Activated naive CD8-positive, alpha-beta T cell treated with anti-CD3 and anti-CD28 coated beads, Interleukin-2, amount 50 U/mL, for 16 hours (primary cell): ENCODE measurements around the gene SIPA1.
"Not testable (repeated sequence)": the region's sequence is repeated elsewhere in the genome, so short reads cannot be mapped to it uniquely, and the experiment has no call there.

Source experiments
- DNase-seq: peaks from one replicate; pipeline ENCODE4 v3.0.0-alpha.2; 2020; ENCODE audit warnings: low read depth, low spot score

SIPA1 gene

DNA sequence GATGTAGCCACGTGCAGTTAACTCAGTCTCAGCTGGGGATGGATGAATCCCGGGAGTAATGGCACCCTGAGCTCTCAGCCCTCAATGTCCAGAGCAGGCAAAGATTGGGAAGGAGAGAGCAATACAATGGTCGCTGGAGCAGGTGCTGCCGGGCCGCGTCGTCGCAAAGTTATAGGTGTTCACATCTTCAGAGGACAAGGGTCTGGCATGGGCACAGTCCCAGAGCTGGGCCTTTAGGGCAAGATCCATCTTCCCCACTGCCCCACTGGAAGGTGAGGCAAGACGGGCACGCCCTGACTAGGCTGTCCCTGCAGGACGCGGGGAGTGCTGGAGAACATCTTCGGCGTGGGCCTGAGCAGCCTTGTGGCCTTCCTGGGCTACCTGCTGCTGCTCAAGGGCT is 14.7 kb upstream of the SIPA1 start:
- DNase-seq: no peak

DNA sequence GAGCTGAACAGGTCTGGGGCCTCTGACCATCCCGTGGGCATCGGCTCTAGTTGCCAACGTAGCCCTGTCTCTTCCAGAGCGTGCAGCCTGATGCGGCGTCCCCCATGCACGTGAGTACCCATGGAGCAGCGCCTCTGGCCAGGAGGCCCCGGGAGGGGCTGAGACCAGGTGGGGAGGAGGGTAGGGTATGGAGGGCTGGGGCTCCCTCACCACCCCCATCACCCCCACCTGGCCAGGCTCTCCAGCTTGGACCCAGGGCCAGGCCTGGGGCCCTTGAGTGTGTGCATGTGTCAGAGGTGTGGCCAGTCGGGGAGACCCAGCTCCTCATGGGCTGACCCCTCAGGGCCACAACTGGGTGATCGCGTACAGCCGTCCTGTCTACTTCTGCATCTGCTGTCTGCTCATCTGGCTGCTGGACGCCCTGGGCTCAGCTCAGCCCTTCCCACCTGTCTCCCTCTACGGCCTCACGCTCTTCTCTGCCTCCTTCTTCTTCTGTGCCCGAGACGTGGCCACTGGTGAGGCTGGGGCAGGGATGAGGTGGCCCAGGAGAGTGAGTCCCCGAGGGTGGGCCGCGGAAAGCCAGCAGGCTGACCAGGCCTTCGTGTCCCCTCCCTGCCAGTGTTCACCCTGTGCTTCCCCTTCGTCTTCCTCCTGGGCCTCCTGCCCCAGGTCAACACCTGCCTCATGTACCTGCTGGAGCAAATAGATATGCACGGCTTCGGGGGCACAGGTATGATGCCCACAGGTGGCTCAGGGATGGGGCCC is 13.9 kb upstream of the SIPA1 start:
- no peak for DNase-seq

DNA sequence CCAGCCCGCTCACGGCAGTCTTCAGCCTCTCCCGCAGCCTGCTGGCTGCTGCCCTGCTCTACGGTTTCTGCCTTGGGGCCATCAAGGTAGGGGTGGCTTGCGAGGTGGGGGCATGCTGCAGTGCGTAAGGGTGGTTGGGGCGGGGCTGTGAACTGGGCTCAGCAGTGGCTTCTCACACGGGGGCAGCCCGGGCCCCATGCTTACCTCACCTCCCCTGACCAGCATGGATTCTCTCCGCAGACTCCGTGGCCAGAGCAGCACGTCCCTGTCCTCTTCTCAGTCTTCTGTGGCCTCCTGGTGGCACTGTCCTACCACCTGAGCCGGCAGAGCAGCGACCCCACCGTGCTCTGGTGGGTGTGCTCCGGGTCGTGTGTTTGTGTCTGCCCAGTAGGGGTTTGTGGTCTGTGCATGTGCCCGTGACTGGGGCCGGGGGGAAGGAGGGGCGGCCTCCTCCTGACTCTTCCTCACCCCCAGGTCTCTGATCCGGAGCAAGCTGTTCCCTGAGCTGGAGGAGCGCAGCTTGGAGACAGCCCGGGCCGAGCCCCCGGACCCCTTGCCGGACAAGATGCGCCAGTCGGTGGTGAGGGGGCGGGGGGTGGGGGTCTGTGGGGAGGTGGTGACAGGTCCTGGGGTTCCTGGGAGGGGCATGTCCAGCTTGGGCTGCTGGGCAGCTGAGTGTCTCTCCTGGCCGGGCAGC is 12.8 kb upstream of the SIPA1 start:
- DNase-seq: no peak

DNA sequence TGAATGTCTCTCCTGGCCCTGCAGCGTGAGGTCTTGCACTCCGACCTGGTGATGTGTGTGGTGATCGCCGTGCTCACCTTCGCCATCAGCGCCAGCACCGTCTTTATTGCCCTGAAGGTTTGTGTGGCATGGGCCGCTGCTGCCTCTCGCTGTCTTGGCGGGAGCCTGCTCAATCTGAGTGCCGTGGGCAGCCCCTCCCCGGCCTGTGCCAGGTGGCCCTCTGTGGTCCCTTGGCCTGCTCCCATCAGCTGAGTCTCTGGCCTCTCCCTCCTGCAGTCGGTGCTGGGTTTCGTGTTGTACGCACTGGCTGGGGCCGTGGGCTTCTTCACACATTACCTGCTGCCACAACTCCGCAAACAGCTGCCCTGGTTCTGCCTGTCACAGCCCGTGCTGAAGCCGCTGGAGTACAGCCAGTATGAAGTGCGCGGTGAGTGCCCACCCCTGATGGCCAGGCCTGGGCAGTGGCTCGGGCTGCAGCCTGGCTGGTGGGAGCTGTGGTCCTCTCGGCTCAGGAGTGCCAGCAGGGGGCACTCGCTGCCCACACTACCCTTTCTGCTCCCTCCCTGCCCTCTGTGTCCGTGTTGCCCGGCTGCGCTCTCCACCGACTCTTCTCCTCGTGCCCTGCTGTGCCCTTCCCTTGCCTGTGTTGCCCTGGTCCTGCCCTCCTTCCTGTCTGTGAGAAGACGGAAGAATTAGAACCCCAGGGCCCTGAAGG is 12.1 kb upstream of the SIPA1 start:
- no peak for DNase-seq

DNA sequence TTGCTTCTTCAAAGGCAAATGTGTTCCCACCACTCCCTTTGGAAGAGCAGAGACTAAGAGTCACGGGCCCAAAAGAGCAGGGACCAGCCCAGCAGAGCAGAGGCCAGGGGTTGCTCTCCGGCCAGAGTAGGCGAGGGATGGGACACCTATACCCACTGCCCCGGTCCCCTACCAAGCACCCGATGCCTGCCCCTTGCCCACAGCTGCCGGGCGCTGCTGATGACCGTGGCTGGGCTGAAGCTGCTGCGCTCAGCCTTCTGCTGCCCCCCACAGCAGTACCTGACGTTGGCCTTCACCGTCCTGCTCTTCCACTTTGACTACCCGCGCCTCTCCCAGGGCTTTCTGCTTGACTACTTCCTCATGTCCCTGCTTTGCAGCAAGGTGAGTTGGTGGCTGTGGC is 10.7 kb upstream of the SIPA1 start:
- DNase-seq: no peak

DNA sequence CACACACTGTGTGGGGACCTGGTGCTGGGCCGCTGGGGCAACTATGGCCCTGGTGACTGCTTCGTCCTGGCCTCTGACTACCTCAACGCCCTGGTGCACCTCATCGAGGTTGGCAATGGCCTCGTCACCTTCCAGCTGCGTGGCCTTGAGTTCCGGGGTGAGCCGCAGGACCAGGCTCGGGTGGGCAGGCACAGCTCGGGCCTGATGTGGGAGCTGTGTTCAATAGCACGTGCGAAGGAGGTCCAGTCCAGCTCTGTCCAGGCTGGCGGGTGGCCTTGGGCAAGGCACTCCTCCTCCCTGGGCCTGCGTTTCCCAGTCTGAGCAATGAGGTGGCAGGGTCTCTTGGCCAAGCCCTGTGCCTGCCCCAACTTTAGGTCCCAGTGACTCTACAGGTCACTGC is 8.3 kb upstream of the SIPA1 start:
- no peak for DNase-seq

DNA sequence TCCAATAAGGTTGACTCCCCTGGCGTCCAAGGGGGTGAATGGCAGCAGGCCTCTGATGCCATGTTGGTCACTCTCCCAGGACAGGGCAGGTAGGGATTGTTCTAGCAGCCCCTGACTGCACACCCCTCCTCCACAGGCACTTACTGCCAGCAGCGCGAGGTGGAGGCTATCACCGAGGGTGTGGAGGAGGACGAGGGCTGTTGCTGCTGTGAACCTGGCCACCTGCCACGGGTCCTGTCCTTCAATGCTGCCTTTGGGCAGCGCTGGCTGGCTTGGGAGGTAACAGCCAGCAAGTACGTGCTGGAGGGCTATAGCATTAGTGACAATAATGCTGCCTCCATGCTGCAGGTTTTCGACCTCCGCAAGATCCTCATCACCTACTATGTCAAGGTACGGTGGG is 7.7 kb upstream of the SIPA1 start:
- no peak for DNase-seq

DNA sequence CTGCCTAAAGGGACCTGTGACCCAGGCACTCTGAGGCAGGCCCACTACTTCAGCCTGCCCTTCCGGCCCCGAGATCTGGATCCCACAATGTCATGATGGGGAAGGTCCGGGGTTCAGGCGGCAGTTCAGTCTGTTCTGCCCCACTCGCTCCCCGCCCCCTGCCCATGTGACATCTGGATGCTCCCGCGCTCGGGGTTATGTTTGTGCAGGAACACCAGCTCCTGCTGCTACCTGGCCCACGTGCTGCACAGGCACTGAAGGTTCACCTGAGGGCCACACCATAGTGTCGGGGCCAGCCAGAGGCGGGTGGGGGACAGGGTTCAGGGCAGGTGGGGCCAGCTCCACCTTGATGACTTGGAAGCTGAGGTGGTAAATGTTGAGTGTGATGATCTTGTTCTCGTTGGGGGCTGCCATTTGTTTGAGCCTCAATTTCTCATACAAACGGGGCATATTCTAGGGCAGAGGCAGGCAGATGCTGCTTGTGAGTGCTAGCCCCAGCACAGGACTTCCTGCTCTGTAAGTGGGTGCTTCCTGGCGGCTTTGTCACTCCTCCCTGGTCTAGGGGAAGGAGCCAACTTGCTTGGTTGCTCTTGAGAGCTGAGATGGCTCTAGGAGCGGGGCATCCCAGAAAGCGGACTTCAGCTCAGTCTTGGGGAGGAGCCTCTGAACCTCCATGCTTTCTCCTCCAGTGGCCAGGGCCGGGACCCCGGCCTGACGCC is 4.4 kb upstream of the SIPA1 start:
- DNase-seq: no peak

DNA sequence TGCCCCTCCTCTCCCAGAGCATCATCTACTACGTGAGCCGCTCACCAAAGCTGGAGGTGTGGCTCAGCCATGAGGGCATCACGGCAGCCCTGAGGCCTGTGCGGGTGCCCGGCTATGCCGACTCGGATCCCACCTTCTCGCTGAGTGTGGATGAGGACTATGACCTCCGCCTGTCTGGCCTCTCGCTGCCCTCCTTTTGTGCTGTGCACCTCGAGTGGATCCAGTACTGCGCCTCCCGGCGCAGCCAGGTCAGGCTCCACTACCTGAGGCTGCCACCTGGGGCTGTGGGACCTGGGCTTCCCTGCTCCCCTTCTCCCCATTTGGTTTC is 3.8 kb upstream of the SIPA1 start:
- no peak for DNase-seq

DNA sequence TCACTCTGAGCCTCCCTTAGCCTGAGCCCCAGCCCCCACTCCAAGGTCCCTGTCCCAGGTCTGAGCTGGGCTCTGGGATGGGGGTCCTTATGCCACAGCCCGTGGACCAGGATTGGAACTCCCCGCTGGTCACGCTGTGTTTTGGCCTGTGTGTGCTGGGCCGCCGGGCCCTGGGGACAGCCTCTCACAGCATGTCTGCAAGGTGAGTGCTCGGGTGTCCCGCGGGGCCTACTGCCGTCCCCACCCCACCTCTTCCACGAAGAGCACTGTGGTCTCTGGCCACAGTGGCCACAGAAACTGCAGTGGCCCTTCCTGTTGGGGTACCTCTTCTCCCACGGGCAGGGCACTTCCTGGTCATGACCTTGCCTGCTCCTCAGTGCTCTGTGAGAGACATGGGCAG is 3.5 kb upstream of the SIPA1 start:
- DNase-seq: no peak

DNA sequence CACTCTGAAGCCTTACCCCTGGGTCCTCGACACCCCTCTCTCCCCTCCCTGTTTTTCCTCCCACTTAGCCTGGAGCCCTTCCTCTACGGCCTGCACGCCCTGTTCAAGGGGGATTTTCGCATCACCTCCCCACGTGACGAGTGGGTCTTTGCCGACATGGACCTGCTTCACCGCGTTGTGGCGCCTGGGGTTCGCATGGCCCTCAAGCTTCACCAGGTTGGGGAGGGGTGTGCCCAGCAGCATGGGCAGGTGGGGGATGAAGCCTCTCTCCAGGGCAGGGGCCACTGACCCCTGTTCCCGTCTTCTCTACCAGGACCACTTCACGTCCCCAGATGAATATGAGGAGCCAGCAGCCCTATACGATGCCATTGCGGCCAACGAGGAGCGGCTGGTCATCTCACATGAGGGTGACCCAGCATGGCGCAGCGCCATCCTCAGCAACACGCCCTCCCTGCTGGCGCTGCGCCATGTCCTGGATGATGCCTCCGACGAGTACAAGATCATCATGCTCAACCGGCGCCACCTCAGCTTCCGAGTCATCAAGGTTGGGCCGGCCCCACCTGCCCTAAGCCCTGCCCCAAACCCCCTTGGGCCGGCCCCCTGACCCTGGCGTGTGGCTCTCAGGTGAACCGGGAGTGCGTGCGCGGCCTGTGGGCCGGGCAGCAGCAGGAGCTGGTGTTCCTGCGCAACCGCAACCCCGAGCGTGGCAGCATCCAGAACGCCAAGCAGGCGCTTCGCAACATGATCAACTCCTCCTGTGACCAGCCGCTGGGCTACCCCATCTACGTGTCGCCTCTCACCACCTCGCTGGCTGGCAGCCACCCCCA is 2.8 kb upstream of the SIPA1 start:
- DNase-seq: no peak

DNA sequence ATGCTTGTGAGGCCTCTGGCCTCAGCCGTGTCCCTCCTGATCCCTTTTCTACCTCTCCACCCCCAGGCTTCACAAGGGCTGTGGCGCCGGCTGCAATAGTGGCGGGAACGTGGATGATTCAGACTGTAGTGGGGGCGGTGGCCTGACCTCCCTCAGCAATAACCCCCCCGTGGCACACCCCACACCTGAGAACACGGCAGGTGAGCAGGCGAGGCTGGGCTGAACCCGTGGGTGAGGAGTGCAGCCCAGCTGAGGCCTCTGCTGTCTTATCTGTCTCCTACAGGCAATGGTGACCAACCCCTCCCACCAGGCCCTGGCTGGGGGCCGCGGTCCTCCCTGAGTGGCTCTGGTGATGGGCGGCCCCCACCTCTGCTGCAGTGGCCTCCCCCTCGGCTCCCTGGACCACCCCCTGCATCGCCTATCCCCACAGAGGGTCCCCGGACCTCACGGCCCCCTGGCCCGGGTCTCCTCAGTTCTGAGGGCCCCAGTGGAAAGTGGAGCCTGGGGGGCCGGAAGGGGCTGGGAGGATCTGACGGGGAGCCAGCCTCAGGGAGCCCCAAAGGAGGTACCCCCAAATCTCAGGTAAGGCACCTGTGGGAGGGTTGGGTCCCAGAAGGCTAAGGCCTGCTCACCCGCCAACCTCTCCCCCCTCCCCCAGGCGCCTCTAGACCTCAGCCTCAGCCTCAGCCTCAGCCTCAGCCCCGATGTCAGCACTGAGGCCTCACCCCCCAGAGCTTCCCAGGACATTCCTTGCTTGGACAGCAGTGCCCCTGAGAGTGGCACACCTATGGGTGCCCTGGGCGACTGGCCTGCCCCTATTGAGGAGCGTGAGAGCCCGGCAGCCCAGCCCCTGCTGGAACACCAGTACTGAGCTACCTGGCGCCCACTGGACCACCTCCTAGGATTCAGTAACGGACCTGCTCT is 1.5 kb upstream of the SIPA1 start:
- no peak for DNase-seq

DNA sequence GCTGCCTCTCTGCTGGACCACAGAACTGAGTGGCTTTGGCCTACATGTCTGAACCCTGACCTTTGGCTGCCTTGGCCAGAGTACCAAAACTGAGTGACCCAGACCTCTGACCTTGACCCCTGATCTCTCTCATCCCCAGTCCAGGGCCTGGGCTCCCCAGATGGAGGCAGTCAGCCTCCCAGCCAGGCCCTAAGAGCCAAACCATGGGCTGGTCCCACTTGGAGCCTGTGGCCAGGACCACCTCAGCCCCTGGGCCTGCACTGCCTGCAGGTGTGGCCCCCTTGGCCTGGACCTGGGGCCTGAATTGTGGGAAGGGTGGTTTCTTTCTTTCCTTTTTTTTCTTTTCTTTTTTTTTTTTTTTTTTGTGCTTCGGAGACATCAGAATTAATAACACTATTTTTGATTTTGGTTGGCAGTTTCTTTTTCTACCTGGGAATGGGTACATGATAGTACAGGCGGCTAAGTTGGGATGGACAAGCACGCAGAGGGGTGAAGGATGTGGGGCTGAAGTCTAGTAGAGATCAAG is 806 bp upstream of the SIPA1 start:
- DNase-seq: no peak

DNA sequence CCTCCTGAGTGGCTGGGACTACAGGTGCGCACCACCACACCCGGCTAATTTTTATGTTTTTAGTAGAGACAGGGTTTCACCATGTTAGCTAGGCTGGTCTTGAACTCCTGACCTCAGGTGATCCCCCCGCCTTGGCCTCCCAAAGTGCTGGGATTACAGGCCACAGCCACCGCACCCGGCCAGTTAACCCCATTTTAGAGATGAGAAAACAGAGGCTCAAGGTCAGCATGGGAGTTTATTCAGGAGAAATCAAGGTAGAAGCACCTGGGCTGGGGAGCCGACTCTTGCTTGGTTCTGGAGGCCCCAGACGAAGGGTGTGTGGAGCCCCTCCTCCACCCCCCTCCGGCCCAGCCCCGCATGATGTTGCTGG is 1.3 kb downstream of the SIPA1 start:
- not testable (repeated sequence) for DNase-seq

DNA sequence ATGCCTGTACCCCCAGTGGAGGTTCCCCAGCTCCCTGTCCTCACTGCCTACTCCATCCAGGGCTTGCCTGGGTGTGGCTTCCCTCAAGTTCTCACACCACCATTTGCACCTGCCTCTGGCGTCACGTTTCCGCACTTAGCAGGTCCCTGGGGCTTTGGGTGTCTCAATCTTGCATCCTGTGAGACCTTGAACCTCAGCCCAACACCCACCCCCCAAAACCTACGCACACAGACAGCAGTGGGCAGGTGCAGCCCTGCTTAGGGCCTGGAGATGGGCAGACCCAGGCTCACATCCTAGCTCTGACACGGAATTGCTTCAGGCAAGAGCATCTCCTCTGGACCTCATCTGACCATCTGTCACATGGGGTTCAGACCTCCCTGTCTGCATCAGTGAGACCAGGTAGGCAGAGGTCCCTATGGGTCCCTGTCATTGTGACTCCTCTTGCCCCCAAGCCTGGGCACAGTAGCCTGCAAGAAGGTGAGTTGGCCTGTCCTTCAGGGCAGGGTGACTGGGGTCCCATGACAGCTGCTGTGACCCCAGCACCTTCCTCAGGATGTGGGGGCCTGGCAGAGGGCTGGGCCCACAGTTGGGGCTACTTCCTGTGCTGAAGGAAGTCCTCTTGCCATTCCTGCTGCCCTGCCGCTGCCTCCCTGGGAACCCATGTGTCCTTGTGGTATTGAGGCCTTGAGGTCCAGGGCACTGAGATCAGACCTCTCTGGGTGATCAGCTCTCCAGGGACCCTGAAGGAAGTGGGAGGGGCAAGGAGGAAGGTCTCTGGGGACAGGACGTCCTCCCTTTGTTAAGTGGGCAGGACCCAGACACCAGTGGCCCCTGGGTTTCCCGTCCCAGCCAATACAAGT is 2.0 kb downstream of the SIPA1 start:
- no peak for DNase-seq

DNA sequence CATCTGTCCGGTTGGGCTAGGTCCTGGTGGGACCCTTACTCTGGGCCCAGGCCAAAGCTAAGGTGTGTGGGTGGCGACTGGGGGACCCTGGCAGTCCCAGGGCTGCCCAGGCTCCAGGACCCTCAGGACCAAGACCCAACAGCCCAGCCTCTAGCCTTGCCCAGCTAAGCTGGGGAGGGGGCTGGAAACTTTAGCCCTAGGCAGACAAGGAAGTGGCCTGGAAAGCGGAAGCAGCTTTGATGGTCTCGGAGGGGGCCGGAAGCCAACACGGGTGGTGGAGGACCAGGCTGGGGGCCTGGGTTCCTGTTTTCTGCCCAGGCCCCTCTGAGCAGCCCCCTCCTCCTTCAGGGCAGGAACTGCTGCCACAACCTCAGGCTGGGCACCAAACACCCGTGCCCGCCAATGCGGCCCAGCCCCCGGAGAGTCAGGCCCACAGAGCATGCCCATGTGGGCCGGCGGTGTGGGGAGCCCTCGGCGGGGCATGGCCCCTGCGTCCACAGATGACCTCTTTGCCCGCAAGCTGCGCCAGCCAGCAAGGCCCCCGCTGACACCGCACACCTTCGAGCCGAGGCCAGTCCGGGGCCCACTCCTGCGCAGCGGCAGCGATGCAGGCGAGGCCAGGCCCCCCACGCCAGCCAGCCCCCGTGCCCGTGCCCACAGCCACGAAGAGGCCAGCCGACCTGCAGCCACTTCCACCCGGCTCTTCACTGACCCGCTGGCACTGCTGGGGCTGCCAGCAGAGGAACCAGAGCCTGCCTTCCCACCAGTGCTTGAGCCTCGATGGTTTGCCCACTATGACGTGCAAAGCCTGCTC is 2.8 kb downstream of the SIPA1 start:
- DNase-seq: no peak

DNA sequence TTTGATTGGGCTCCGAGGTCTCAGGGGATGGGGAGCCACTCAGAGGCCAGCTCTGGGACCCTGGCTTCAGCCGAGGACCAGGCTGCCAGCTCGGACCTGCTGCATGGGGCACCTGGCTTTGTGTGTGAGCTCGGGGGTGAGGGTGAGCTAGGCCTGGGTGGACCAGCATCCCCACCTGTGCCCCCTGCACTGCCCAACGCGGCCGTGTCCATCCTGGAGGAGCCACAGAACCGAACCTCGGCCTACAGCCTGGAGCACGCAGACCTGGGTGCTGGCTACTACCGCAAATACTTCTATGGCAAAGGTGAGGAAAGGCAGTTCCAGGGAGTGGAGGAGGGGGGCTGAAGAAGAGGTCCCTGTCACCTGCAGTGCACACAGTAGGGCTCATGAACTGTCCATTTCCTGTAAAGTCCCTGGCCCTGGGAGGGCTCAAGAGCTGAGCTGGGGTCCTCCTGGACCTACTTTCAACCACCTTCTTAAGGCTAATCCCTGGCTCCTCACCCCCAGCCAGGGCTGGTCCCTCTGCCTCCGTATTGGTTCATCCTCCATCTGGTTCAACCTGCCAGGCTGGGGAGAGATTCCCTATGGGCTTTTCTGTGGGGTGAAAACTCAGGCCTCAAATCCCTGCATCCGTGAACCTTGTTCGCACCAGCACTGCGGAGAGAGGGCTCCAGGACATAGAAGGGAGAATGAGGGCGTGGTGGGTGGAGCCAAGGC is 3.6 kb downstream of the SIPA1 start:
- DNase-seq: no peak
